HCT116 (cell line): ENCODE data around the gene MYO7A. TPM values are rescaled to one million over a fixed set of nuclear protein-coding genes. Genes with fewer than 3 reads are reported as not detected.

ENCODE experiments used
- ATAC-seq: fragments of 200-7000 bp; cut with Tn5 transposase; 2 replicates; pipeline ENCODE4 v1.9.1; 2020; ENCODE audit warnings: mild to moderate bottlenecking, moderate library complexity
- BruUV-seq: library from RNA; stranded (reverse); fragments of 400-500 nt; replicated peaks from 2 replicates; lab custom pipeline; 2021; lab: Mats Ljungman, UMichigan
- CTCF ChIA-PET: fragments of 300-600 bp; sonication (Branson Sonifier 250); formaldehyde crosslinking; loops from one replicate; lab custom pipeline; 2021; ENCODE audit warnings: antibody characterized with exemption; lab: Charles Lee
- POLR2A ChIA-PET: fragments of 300-600, 350-600 bp; sonication (Branson Sonifier 250); formaldehyde crosslinking; loops from one replicate; lab custom pipeline; 2021; ENCODE audit warnings: antibody characterized with exemption; lab: Charles Lee
- RAD21 ChIA-PET, 2 experiments: fragments of 300-600 bp; sonication (Branson Sonifier 250); formaldehyde crosslinking; loops; one replicate each; lab custom pipeline; 2023; ENCODE audit warnings: low total read pairs in 2 of 2; ENCODE audit not compliant: uncharacterized antibody in 2 of 2, unreplicated experiment in 2 of 2, low non-redundant PET in 1 of 2; lab: Charles Lee
- DNase-seq: peaks from one replicate; pipeline ENCODE4 v3.0.0-alpha.2; 2010; ENCODE audit warnings: low read depth, low spot score
- H2AFZ ChIP-seq: fragments of 200-600 bp; shearing (Covaris generic), sonication (generic); 2 replicates; pipeline ENCODE4 v1.6.1; 2017; ENCODE audit warnings: low read depth, mixed run types, mixed read lengths, antibody characterized with exemption, low read length; ENCODE audit not compliant: poor library complexity, severe bottlenecking
- H3K27ac ChIP-seq: 2 replicates; pipeline ENCODE4 v1.5.1; 2012; ENCODE audit warnings: low read depth, low read length
- H3K27me3 ChIP-seq: fragments of 200-600 bp; sonication (generic); 2 replicates; pipeline ENCODE4 v1.6.1; 2016; ENCODE audit warnings: mixed run types, low read length, mixed read lengths; ENCODE audit not compliant: insufficient read depth
- H3K36me3 ChIP-seq, 2 experiments: fragments of 200-500 bp in 1 of 2; fragments of 200-600 bp in 1 of 2; sonication (Bioruptor generic) in 1 of 2; sonication (generic) in 1 of 2; 2 replicates each; pipeline versions ENCODE4 v1.5.1 to v1.6.1; 2014 to 2016; ENCODE audit warnings: low read length in 2 of 2, inconsistent platforms in 1 of 2, mixed read lengths in 1 of 2, mixed run types in 1 of 2; ENCODE audit not compliant: insufficient read depth in 2 of 2, control insufficient read depth in 1 of 2
- H3K4me1 ChIP-seq, 2 experiments: fragments of 200-600 bp in 1 of 2; sonication (generic) in 1 of 2; 2 replicates each; pipeline versions ENCODE4 v1.5.1 to v1.6.1; 2012 to 2017; ENCODE audit warnings: low read length in 2 of 2, inconsistent platforms in 1 of 2, mild to moderate bottlenecking in 1 of 2, mixed read lengths in 1 of 2, mixed run types in 1 of 2, moderate library complexity in 1 of 2; ENCODE audit not compliant: insufficient read depth in 2 of 2, control insufficient read depth in 1 of 2
- H3K4me2 ChIP-seq: fragments of 200-600 bp; sonication (generic); 2 replicates; pipeline ENCODE4 v1.6.1; 2017; ENCODE audit warnings: mixed run types, low read length, mixed read lengths
- H3K4me3 ChIP-seq, 2 experiments: fragments of 200-600 bp in 1 of 2; sonication (generic) in 1 of 2; replicated peaks in 1 of 2; 2 replicates each; pipeline ENCODE4 v1.5.1; 2011 to 2016; ENCODE audit warnings: low read length in 2 of 2, control low read depth in 1 of 2, low read depth in 1 of 2, mild to moderate bottlenecking in 1 of 2, mixed read lengths in 1 of 2, mixed run types in 1 of 2
- H3K79me2 ChIP-seq: fragments of 200-600 bp; sonication (generic); 2 replicates; pipeline ENCODE4 v1.6.1; 2017; ENCODE audit warnings: mild to moderate bottlenecking, mixed run types, low read length, moderate library complexity, mixed read lengths; ENCODE audit not compliant: insufficient read depth
- H3K9ac ChIP-seq: fragments of 200-600 bp; sonication (generic); 2 replicates; pipeline ENCODE4 v1.6.1; 2016; ENCODE audit warnings: low read length, mixed read lengths
- H3K9me2 ChIP-seq: fragments of 200-600 bp; sonication (generic), shearing (Covaris generic); 2 replicates; pipeline ENCODE4 v1.6.1; 2017; ENCODE audit warnings: mixed run types, mild to moderate bottlenecking, moderate library complexity; ENCODE audit not compliant: insufficient read depth
- H3K9me3 ChIP-seq, 2 experiments: fragments of 200-500 bp in 1 of 2; fragments of 200-600 bp in 1 of 2; sonication (Bioruptor generic) in 1 of 2; sonication (generic) in 1 of 2; 2 replicates each; pipeline ENCODE4 v1.6.1; 2014 to 2017; ENCODE audit warnings: low read length in 2 of 2, mixed read lengths in 2 of 2, inconsistent platforms in 1 of 2, low read depth in 1 of 2, mild to moderate bottlenecking in 1 of 2, mixed run types in 1 of 2, moderate library complexity in 1 of 2; ENCODE audit not compliant: control insufficient read depth in 1 of 2, insufficient read depth in 1 of 2
- H4K20me1 ChIP-seq: fragments of 200-600 bp; sonication (generic), shearing (Covaris generic); 2 replicates; pipeline ENCODE4 v1.6.1; 2017; ENCODE audit warnings: mixed run types, mild to moderate bottlenecking, moderate library complexity; ENCODE audit not compliant: insufficient read depth
- CBX3 ChIP-seq: IDR thresholded peaks from 2 replicates; pipeline ENCODE4 v1.6.1; 2012; ENCODE audit warnings: low read depth
- CEBPB ChIP-seq: IDR thresholded peaks from 2 replicates; pipeline ENCODE4 v1.6.1; 2012; ENCODE audit warnings: low read depth
- EGR1 ChIP-seq: IDR thresholded peaks from 2 replicates; pipeline ENCODE4 v1.6.1; 2012; ENCODE audit warnings: low read depth
- ELF1 ChIP-seq: IDR thresholded peaks from 2 replicates; pipeline ENCODE4 v1.6.1; 2012; ENCODE audit warnings: low read depth, borderline replicate concordance
- EZH2 ChIP-seq: fragments of 200-600 bp; sonication (generic); IDR thresholded peaks from 2 replicates; pipeline ENCODE4 v1.6.1; 2017; ENCODE audit warnings: antibody characterized with exemption, mixed run types
- EZH2phosphoT487 ChIP-seq: fragments of 200-600 bp; IDR thresholded peaks from 2 replicates; pipeline ENCODE4 v1.6.1; 2018; ENCODE audit warnings: antibody characterized with exemption, borderline replicate concordance
- FOSL1 ChIP-seq: IDR thresholded peaks from 2 replicates; pipeline ENCODE4 v1.6.1; 2012; ENCODE audit warnings: low read depth
- JUND ChIP-seq: IDR thresholded peaks from 2 replicates; pipeline ENCODE4 v1.6.1; 2012
- POLR2A ChIP-seq: IDR thresholded peaks from 2 replicates; pipeline ENCODE4 v1.7.0; 2011; ENCODE audit warnings: borderline replicate concordance; ENCODE audit not compliant: insufficient read depth, insufficient read length; ENCODE audit errors: extremely low read depth
- POLR2AphosphoS5 ChIP-seq: IDR thresholded peaks from 2 replicates; pipeline ENCODE4 v1.6.1; 2011; ENCODE audit warnings: mild to moderate bottlenecking, low read depth, low read length, moderate library complexity
- SIN3A ChIP-seq: IDR thresholded peaks from 2 replicates; pipeline ENCODE4 v1.6.1; 2012; ENCODE audit warnings: low read depth
- SP1 ChIP-seq: IDR thresholded peaks from 2 replicates; pipeline ENCODE4 v1.6.1; 2012; ENCODE audit warnings: low read depth
- ZFX ChIP-seq: fragments of 450-650 bp; IDR thresholded peaks from 2 replicates; pipeline ENCODE4 v1.6.1; 2017
- ZNF274 ChIP-seq: fragments of 200-500 bp; sonication (Bioruptor generic); IDR thresholded peaks from 2 replicates; pipeline ENCODE4 v1.6.1; 2014; ENCODE audit warnings: mild to moderate bottlenecking, low read depth, low read length, inconsistent platforms
- intact Hi-C: fragments of 100-400 bp; cut with micrococcal nuclease; formaldehyde crosslinking; loops from 2 replicates; pipeline ENCODE4 v1.10.0; 2022
- total RNA-seq: library from RNA; stranded (reverse); gene quantifications from one replicate; pipeline ENCODE4 v1.2.1, GENCODE V29; 2021; ENCODE audit not compliant: unreplicated experiment
- TF ChIP-seq, protein P1 (sequence below): IDR thresholded peaks from 2 replicates; pipeline ENCODE4 v1.6.1; 2012
- TF ChIP-seq, protein P2 (sequence below): IDR thresholded peaks from 2 replicates; pipeline ENCODE4 v1.6.1; 2011; ENCODE audit warnings: mild to moderate bottlenecking, low read length, moderate library complexity; ENCODE audit not compliant: insufficient replicate concordance; ENCODE audit errors: extremely low read depth
- TF ChIP-seq, protein P3 (sequence below): IDR thresholded peaks from 2 replicates; pipeline ENCODE4 v1.6.1; 2012; ENCODE audit warnings: low read depth
- TF ChIP-seq, protein P4 (sequence below), 3 experiments: fragments of 200-600 bp in 1 of 3; sonication (generic) in 1 of 3; IDR thresholded peaks in 2 of 3; conservative IDR thresholded peaks in 1 of 3; 2 replicates each; pipeline ENCODE4 v1.5.1; 2012 to 2017; ENCODE audit warnings: low read depth in 2 of 3, low read length in 2 of 3, antibody characterized with exemption in 1 of 3, borderline replicate concordance in 1 of 3, control low read depth in 1 of 3, mild to moderate bottlenecking in 1 of 3, mixed read lengths in 1 of 3, mixed run types in 1 of 3, moderate library complexity in 1 of 3; ENCODE audit not compliant: insufficient read depth in 1 of 3
- TF ChIP-seq, protein P5 (sequence below): IDR thresholded peaks from 2 replicates; pipeline ENCODE4 v1.6.1; 2012

The MYO7A gene
- total RNA-seq, 1 experiment from 2014 or later = 1.8 TPM

DNA sequence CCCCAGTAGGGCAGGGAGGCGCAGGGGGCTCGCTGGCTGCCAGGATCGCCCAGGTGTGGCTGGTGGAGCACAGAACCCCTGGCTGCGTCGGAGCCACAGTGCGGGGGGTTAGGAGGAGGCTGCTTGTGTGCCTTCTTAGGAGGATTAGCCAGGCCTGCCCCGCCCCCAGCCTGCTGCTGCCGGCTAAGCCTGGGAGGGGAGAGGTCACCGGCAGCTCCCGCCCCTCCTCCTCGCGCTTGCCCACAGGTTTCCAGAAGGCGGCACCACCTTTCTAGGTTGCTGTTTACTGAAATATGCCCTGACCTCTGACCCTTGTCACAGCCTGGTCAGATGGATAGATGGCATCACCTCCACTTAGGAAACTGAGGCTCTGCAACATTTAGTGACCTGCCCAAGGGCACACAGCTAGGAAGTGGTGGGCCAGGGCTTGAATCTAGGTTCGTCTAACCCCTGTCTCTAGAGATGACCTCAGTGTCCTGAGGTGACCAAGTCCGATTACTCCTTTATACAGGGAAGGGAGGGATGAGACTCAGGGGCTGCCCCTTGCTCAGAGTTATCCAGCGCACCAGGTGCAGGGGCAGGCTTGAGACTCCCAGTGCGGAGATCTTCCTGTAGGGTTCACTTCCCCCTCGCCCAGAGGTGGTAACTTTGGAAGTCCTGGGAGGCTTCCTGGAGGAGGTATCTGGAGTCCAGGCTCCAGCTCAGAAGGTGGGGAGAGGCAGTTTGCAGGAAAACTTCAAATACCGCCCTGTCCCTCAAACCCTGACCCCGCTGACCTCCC, 44.0 kb downstream of the MYO7A start:
- H4K20me1 ChIP-seq = no peaks in the 10 kb centered on the region
- intact Hi-C loops = no loop called here
- BruUV-seq = no TSS peak
- no peak overlapping the region for H3K4me3 ChIP-seq
- no peaks in the 10 kb centered on the region for H3K36me3 ChIP-seq
- ATAC-seq = no peak
- ChIA-PET POLR2A (no interaction called here), CTCF (no interaction called here), RAD21 (no interaction called here)
- no peak overlapping the region for H2AFZ ChIP-seq
- H3K4me1 ChIP-seq = no peaks in the 10 kb centered on the region
- DNase-seq = no peak
- no peak for TF ChIP-seq ZNF274
- TF ChIP-seq CBX3 = no peak
- no peak for TF ChIP-seq ZFX
- TF ChIP-seq, protein P1, sequence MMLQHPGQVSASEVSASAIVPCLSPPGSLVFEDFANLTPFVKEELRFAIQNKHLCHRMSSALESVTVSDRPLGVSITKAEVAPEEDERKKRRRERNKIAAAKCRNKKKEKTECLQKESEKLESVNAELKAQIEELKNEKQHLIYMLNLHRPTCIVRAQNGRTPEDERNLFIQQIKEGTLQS = no peak
- no peak for TF ChIP-seq EZH2phosphoT487
- TF ChIP-seq, protein P2, sequence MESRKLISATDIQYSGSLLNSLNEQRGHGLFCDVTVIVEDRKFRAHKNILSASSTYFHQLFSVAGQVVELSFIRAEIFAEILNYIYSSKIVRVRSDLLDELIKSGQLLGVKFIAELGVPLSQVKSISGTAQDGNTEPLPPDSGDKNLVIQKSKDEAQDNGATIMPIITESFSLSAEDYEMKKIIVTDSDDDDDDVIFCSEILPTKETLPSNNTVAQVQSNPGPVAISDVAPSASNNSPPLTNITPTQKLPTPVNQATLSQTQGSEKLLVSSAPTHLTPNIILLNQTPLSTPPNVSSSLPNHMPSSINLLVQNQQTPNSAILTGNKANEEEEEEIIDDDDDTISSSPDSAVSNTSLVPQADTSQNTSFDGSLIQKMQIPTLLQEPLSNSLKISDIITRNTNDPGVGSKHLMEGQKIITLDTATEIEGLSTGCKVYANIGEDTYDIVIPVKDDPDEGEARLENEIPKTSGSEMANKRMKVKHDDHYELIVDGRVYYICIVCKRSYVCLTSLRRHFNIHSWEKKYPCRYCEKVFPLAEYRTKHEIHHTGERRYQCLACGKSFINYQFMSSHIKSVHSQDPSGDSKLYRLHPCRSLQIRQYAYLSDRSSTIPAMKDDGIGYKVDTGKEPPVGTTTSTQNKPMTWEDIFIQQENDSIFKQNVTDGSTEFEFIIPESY = no peak
- TF ChIP-seq, protein P3, sequence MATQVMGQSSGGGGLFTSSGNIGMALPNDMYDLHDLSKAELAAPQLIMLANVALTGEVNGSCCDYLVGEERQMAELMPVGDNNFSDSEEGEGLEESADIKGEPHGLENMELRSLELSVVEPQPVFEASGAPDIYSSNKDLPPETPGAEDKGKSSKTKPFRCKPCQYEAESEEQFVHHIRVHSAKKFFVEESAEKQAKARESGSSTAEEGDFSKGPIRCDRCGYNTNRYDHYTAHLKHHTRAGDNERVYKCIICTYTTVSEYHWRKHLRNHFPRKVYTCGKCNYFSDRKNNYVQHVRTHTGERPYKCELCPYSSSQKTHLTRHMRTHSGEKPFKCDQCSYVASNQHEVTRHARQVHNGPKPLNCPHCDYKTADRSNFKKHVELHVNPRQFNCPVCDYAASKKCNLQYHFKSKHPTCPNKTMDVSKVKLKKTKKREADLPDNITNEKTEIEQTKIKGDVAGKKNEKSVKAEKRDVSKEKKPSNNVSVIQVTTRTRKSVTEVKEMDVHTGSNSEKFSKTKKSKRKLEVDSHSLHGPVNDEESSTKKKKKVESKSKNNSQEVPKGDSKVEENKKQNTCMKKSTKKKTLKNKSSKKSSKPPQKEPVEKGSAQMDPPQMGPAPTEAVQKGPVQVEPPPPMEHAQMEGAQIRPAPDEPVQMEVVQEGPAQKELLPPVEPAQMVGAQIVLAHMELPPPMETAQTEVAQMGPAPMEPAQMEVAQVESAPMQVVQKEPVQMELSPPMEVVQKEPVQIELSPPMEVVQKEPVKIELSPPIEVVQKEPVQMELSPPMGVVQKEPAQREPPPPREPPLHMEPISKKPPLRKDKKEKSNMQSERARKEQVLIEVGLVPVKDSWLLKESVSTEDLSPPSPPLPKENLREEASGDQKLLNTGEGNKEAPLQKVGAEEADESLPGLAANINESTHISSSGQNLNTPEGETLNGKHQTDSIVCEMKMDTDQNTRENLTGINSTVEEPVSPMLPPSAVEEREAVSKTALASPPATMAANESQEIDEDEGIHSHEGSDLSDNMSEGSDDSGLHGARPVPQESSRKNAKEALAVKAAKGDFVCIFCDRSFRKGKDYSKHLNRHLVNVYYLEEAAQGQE = no peak
- TF ChIP-seq, protein P4, sequence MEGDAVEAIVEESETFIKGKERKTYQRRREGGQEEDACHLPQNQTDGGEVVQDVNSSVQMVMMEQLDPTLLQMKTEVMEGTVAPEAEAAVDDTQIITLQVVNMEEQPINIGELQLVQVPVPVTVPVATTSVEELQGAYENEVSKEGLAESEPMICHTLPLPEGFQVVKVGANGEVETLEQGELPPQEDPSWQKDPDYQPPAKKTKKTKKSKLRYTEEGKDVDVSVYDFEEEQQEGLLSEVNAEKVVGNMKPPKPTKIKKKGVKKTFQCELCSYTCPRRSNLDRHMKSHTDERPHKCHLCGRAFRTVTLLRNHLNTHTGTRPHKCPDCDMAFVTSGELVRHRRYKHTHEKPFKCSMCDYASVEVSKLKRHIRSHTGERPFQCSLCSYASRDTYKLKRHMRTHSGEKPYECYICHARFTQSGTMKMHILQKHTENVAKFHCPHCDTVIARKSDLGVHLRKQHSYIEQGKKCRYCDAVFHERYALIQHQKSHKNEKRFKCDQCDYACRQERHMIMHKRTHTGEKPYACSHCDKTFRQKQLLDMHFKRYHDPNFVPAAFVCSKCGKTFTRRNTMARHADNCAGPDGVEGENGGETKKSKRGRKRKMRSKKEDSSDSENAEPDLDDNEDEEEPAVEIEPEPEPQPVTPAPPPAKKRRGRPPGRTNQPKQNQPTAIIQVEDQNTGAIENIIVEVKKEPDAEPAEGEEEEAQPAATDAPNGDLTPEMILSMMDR (IDR thresholded peaks at IDR 0.05 in 2 of 3, conservative IDR thresholded peaks at IDR 0.05 in 1 of 3; ENCODE audit: borderline replicate concordance in 1 of 3, insufficient read depth in 1 of 3, low read depth in 2 of 3, low read length in 2 of 3) = no peak
- TF ChIP-seq, protein P5, sequence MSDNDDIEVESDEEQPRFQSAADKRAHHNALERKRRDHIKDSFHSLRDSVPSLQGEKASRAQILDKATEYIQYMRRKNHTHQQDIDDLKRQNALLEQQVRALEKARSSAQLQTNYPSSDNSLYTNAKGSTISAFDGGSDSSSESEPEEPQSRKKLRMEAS = no peak
- TF ChIP-seq SIN3A = no peak
- no peak for TF ChIP-seq EGR1
- TF ChIP-seq POLR2A = no peak
- no peak for TF ChIP-seq EZH2
- no peak for TF ChIP-seq ELF1
- no peak for TF ChIP-seq CEBPB
- TF ChIP-seq JUND = no peak
- no peak for TF ChIP-seq FOSL1
- no peak for TF ChIP-seq SP1
- no peak for TF ChIP-seq POLR2AphosphoS5
- no peaks in the 10 kb centered on the region for H3K9me2 ChIP-seq
- no peak overlapping the region for H3K27ac ChIP-seq
- no peaks in the 10 kb centered on the region for H3K27me3 ChIP-seq
- H3K9me3 ChIP-seq = no peaks in the 10 kb centered on the region
- no peak overlapping the region for H3K4me2 ChIP-seq
- H3K79me2 ChIP-seq = no peaks in the 10 kb centered on the region
- H3K9ac ChIP-seq = no peak overlapping the region
